SU-DHL-6 (cell line): ENCODE data around the gene BRD8.

ENCODE experiments used
- EZH2phosphoT487 ChIP-seq: fragments of 200-600 bp; sonication (generic), shearing (Covaris generic); conservative IDR thresholded peaks from 2 replicates; pipeline ENCODE4 v1.6.1; 2018; ENCODE audit warnings: mild to moderate bottlenecking, antibody characterized with exemption, low read length, moderate library complexity, mixed read lengths
- TF ChIP-seq, protein P1 (sequence below): fragments of 200-600 bp; sonication (generic); IDR thresholded peaks from one replicate; pipeline ENCODE4 v1.5.1; 2017; ENCODE audit warnings: antibody characterized with exemption, mild to moderate bottlenecking, low read length, moderate library complexity; ENCODE audit not compliant: insufficient read depth, poor library complexity, severe bottlenecking

DNA sequence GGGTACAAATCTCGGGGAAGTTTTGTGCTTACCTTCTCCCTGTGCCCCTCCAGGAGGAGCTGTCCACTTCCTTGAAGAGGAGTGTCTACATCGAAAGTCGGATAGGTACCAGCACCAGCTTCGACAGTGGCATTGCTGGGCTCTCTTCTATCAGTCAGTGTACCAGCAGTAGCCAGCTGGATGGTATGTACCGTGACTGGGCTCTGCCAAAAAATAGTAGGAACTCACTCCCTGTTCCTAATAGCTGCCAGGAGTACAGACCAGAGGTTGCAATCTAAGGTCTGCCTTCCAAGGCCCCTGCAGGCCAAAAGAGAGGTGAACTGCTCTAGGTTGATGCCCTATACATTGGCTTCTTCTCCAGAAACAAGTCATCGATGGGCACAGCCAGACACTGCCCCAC is 4.4 kb upstream of the BRD8 start:
- TF ChIP-seq, protein P1, sequence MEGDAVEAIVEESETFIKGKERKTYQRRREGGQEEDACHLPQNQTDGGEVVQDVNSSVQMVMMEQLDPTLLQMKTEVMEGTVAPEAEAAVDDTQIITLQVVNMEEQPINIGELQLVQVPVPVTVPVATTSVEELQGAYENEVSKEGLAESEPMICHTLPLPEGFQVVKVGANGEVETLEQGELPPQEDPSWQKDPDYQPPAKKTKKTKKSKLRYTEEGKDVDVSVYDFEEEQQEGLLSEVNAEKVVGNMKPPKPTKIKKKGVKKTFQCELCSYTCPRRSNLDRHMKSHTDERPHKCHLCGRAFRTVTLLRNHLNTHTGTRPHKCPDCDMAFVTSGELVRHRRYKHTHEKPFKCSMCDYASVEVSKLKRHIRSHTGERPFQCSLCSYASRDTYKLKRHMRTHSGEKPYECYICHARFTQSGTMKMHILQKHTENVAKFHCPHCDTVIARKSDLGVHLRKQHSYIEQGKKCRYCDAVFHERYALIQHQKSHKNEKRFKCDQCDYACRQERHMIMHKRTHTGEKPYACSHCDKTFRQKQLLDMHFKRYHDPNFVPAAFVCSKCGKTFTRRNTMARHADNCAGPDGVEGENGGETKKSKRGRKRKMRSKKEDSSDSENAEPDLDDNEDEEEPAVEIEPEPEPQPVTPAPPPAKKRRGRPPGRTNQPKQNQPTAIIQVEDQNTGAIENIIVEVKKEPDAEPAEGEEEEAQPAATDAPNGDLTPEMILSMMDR: no peak
- TF ChIP-seq EZH2phosphoT487: no peak
